IPS-20b (cell line): Measurements from ENCODE around the gene EML2.
"Not testable (repeated sequence)": the region's sequence is repeated elsewhere in the genome, so short reads cannot be mapped to it uniquely, and the experiment has no call there.

Experiments used
- H3K27ac ChIP-seq: one replicate; pipeline ENCODE4 v1.5.1; 2013; ENCODE audit warnings: low read length
- H3K27me3 ChIP-seq: 2 replicates; pipeline ENCODE4 v1.6.1; 2013; ENCODE audit warnings: mild to moderate bottlenecking, low read length, inconsistent platforms; ENCODE audit not compliant: insufficient read depth
- H3K36me3 ChIP-seq: 2 replicates; pipeline ENCODE4 v1.6.1; 2013; ENCODE audit warnings: low read depth, mild to moderate bottlenecking, inconsistent platforms, low read length, moderate library complexity; ENCODE audit not compliant: insufficient read depth
- H3K4me1 ChIP-seq: 2 replicates; pipeline ENCODE4 v1.6.1; 2013; ENCODE audit warnings: mild to moderate bottlenecking, control low read depth, inconsistent platforms, low read length, moderate library complexity; ENCODE audit not compliant: insufficient read depth
- H3K4me3 ChIP-seq: 2 replicates; pipeline ENCODE4 v1.5.1; 2013; ENCODE audit warnings: mild to moderate bottlenecking, low read length, inconsistent platforms
- H3K9ac ChIP-seq: 2 replicates; pipeline ENCODE4 v1.6.1; 2013; ENCODE audit warnings: low read depth, mild to moderate bottlenecking, inconsistent platforms, low read length, moderate library complexity
- H3K9me3 ChIP-seq: 2 replicates; pipeline ENCODE4 v1.6.1; 2013; ENCODE audit warnings: mild to moderate bottlenecking, low read depth, low read length, inconsistent platforms; ENCODE audit not compliant: insufficient read depth

EML2 gene, protein sequence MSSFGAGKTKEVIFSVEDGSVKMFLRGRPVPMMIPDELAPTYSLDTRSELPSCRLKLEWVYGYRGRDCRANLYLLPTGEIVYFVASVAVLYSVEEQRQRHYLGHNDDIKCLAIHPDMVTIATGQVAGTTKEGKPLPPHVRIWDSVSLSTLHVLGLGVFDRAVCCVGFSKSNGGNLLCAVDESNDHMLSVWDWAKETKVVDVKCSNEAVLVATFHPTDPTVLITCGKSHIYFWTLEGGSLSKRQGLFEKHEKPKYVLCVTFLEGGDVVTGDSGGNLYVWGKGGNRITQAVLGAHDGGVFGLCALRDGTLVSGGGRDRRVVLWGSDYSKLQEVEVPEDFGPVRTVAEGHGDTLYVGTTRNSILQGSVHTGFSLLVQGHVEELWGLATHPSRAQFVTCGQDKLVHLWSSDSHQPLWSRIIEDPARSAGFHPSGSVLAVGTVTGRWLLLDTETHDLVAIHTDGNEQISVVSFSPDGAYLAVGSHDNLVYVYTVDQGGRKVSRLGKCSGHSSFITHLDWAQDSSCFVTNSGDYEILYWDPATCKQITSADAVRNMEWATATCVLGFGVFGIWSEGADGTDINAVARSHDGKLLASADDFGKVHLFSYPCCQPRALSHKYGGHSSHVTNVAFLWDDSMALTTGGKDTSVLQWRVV

DNA sequence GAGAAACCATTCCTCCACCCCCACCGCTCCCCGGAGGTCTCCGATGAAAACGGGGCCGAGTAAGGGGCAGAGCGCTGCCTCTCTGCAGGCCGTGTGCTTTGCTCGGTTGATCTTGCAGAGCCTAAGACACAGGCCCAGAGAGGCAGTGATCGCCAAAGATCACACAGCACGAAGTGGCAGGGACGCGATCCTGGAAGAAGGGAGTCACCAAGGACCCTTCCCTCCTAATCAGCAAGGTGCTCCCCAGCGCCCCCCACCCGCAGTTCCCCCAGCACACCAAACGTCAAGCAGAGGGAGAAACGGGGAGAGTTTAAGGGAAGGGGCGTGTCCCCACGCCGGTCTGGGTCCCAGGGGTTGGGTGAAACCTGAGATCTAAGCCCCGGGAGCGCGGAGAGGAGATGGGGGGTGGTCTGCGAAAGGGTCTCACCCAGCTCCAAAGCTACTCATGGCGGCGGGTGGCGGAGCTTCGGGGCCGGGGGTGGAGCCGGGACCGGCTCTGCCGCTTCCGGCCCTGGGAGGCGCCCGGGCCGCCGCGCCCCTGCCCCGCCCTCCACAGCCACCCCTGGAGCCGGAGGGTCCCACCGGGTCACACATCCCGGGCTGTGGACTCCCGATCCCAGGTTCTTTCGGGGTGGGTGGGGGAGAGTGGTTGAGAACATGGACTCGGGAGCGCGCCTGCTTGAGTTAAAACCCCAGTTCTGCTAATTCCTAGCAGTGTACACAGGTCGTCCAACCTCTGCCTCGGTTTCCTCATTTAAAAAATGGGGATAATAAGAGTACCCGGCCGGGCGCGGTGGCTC is at the start of gene EML2:
TSS of gene EML2 (minus strand) at position 468 of the 800 bp plus-strand sequence. CDS start at position 447, 21 bp downstream.
- Histone ChIP-seq H3K36me3 (no peaks in the 10 kb centered on the region), H3K9ac (peak within 1 kb of the TSS; percentile 50; the same call in 1 of the 2 replicates), H3K9me3 (no peaks in the 10 kb centered on the region), H3K4me3 (peak within 1 kb of the TSS; percentile 77), H3K27ac (no peak within 1 kb of the TSS), H3K4me1 (peaks cover 11% of the 10 kb centered on the region; the same call in 1 of the 2 replicates), H3K27me3 (peaks cover 9% of the 10 kb centered on the region; the same call in 1 of the 2 replicates)

GRCh38 chr19:45687599-45687998 is 48.4 kb upstream of the EML2 start:
- H3K36me3 ChIP-seq: peaks cover 53% of the 10 kb centered on the region
- no peak overlapping the region for H3K4me3 ChIP-seq
- no peak overlapping the region for H3K9ac ChIP-seq
- H3K9me3 ChIP-seq: no peaks in the 10 kb centered on the region
- H3K4me1 ChIP-seq: peaks cover 3% of the 10 kb centered on the region
- H3K27ac ChIP-seq: no peak overlapping the region
- H3K27me3 ChIP-seq: no peaks in the 10 kb centered on the region

DNA sequence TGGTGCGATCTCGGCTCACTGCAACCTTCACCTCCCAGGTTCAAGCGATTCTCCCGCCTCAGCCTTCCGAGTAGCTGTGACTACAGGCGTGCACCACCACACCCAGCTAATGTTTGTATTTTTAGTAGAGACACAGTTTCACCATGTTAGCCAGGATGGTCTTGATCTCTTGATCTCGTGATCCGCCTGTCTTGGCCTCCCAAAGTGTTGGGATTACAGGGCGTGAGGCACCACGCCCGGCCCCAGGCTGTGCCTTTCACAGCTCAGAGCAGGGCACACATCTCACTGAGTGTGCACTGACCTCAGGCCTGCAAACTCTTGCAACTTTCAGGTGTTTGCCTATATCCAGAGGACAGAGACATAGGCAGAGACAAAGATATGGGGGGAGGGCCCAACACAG is 45.8 kb upstream of the EML2 start:
- not testable (repeated sequence) for H3K4me1 ChIP-seq, H3K27ac ChIP-seq, H3K9ac ChIP-seq, H3K9me3 ChIP-seq, H3K27me3 ChIP-seq, H3K4me3 ChIP-seq
- peaks cover 53% of the 10 kb centered on the region for H3K36me3 ChIP-seq

DNA sequence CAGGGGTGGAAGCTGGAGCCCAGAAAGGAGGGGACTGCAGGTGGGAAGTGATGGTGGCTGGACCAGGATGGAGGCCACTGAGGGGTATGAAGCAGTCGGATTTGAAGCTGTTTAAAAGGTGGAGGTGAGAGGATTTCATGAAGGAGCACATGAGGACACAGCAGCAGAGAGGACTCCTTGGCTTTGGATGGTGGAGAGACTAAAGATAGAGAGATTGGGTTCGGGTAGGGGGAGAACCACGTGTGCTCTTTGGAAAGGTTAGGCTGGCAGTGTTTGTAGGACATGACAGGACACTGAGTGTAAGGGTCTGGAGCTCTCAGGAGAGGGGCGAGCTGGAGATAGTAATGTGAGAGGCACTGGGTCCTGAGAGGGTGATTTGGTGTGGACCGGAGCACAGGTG is 43.7 kb upstream of the EML2 start:
- H3K9ac ChIP-seq: no peak overlapping the region
- no peak overlapping the region for H3K27ac ChIP-seq
- H3K9me3 ChIP-seq: no peaks in the 10 kb centered on the region
- H3K27me3 ChIP-seq: peaks cover 25% of the 10 kb centered on the region
- H3K36me3 ChIP-seq: peaks cover 37% of the 10 kb centered on the region
- H3K4me3 ChIP-seq: no peak overlapping the region
- no peaks in the 10 kb centered on the region for H3K4me1 ChIP-seq

DNA sequence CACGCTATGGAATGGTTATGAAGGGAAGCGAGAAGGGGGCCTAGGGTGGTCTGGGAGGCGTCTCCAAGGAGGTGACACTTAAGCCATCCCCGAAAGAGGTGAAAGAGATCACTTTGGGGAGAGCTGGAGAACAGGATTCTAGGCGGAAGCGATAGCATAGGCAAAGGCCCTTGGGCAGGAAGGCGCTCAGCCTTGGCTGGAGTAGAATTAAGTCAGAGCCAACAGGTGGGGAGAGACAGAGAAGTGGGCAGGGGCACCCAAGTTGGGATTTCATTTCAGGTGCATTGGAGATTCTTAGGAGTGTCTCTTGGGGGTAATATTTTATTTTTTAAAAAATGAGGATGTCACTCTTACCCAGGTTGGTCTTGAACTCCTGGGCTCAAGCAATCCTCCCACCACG is 42.9 kb upstream of the EML2 start:
- no peaks in the 10 kb centered on the region for H3K9me3 ChIP-seq
- H3K27ac ChIP-seq: no peak overlapping the region
- no peaks in the 10 kb centered on the region for H3K4me1 ChIP-seq
- H3K9ac ChIP-seq: no peak overlapping the region; the same call in 1 of the 2 replicates
- H3K4me3 ChIP-seq: peak overlapping the region; percentile 59; the same call in 1 of the 2 replicates
- H3K27me3 ChIP-seq: peaks cover 31% of the 10 kb centered on the region
- H3K36me3 ChIP-seq: peaks cover 29% of the 10 kb centered on the region

DNA sequence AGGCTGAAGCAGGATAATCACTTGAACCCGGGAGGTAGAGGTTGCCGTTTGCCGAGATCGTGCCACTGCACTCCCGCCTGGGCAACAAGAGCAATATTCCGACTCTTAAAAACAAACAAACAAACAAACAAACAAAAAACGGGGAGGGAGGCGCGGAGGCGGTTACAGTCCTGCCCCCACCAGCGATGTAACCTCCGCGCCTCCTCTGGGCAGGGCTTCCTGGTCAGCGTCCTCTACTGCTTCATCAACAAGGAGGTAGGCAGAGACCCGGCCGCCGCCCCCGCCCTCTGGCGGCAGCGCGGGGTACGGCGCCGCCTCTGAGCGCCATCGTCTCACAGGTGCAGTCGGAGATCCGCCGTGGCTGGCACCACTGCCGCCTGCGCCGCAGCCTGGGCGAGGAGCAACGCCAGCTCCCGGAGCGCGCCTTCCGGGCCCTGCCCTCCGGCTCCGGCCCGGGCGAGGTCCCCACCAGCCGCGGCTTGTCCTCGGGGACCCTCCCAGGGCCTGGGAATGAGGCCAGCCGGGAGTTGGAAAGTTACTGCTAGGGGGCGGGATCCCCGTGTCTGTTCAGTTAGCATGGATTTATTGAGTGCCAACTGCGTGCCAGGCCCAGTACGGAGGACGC is 42.3 kb upstream of the EML2 start:
- H3K4me3 ChIP-seq: peak overlapping the region; percentile 59; the same call in 1 of the 2 replicates
- peaks cover 25% of the 10 kb centered on the region for H3K36me3 ChIP-seq
- peaks cover 36% of the 10 kb centered on the region for H3K27me3 ChIP-seq
- no peak overlapping the region for H3K27ac ChIP-seq
- H3K9me3 ChIP-seq: no peaks in the 10 kb centered on the region
- no peaks in the 10 kb centered on the region for H3K4me1 ChIP-seq
- H3K9ac ChIP-seq: no peak overlapping the region; the same call in 1 of the 2 replicates

GRCh38 chr19:45677351-45678230 is 38.4 kb upstream of the EML2 start:
- Histone ChIP-seq H3K4me3 (peak overlapping the region; percentile 77), H3K27ac (no peak overlapping the region), H3K36me3 (no peaks in the 10 kb centered on the region), H3K9ac (peak overlapping the region; percentile 43; the same call in 1 of the 2 replicates), H3K9me3 (no peaks in the 10 kb centered on the region), H3K4me1 (no peaks in the 10 kb centered on the region), H3K27me3 (peaks cover 39% of the 10 kb centered on the region)

DNA sequence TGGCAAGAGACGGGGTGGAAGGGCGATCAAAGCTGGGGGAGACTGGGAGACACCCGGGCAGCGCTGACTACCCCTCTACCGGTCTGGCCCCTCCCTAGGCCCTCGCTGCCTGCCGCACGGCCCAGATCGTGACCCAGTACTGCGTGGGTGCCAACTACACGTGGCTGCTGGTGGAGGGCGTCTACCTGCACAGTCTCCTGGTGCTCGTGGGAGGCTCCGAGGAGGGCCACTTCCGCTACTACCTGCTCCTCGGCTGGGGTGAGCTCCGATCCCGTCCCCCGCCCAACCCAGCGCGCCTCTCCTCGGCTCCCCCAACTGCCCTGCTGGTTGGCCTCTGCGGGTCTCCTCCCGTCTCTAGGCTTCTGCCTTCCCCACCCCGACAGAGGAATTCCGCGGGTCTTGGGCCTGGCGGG is 37.7 kb upstream of the EML2 start:
- peaks cover 39% of the 10 kb centered on the region for H3K27me3 ChIP-seq
- H3K4me1 ChIP-seq: no peaks in the 10 kb centered on the region
- H3K9me3 ChIP-seq: no peaks in the 10 kb centered on the region
- peak overlapping the region; percentile 77 for H3K4me3 ChIP-seq
- no peaks in the 10 kb centered on the region for H3K36me3 ChIP-seq
- peak overlapping the region; percentile 49; the same call in 1 of the 2 replicates for H3K9ac ChIP-seq
- H3K27ac ChIP-seq: no peak overlapping the region

GRCh38 chr19:45674946-45675345 is 35.7 kb upstream of the EML2 start:
- no peaks in the 10 kb centered on the region for H3K36me3 ChIP-seq
- H3K4me3 ChIP-seq: no peak overlapping the region
- H3K4me1 ChIP-seq: no peaks in the 10 kb centered on the region
- no peak overlapping the region for H3K27ac ChIP-seq
- H3K9me3 ChIP-seq: no peaks in the 10 kb centered on the region
- no peak overlapping the region for H3K9ac ChIP-seq
- H3K27me3 ChIP-seq: peaks cover 48% of the 10 kb centered on the region

DNA sequence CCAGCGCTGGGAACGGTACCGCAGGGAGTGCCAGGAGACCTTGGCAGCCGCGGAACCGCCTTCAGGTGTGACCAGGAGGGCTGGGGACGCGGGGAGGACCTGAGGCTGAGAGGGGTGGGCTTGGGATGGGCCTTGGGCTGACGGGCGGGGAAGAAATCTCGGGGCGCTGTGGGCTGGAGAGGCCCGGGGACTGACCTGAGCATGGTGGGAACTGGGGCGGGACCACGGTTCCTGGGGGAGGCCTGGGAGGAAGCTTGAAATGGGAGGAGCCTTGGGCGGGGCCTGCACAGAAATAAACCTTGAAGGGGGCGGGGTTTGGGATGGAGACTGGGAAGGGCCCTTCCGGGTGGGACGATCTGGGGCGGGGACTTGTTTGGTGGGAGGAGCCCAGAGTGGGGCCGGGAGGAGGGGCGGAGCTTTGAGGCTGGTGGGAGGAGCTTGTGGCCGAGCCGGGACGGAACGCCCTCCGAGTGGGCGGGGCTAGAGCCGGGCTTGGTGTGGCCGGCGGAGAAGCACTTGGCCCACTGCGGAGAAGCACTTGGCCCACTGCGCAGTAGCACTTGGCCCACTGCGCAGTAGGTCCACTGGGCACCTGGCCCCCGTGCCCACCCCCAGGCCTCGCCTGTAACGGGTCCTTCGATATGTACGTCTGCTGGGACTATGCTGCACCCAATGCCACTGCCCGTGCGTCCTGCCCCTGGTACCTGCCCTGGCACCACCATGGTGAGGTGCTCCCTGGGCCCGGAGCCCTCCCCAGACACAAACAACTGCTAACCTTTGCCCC is 31.7 kb upstream of the EML2 start:
- Histone ChIP-seq H3K9ac (no peak overlapping the region), H3K9me3 (no peaks in the 10 kb centered on the region), H3K27me3 (peaks cover 45% of the 10 kb centered on the region), H3K27ac (no peak overlapping the region), H3K36me3 (no peaks in the 10 kb centered on the region), H3K4me1 (peaks cover 10% of the 10 kb centered on the region; the same call in 1 of the 2 replicates), H3K4me3 (peak overlapping the region; percentile 72)
